Tibial nerve (tissue), 4 donors: ENCODE results near the gene SUPT3H. TPM values are rescaled to one million over a fixed set of nuclear protein-coding genes. Genes with fewer than 3 reads are reported as not detected.
A peak's percentile ranks its signal among the peaks of the same experiment; 100 is the strongest.

Experiments used
- DNase-seq, 2 donors: peaks; one replicate each; pipeline ENCODE4 v3.0.0-alpha.2; 2019; ENCODE audit warnings: low spot score in 2 of 2
- H3K27ac ChIP-seq, 4 donors: fragments of 200-600 bp; sonication (generic) in 3 of 4; one replicate each; pipeline ENCODE4 v1.5.1; 2017 to 2019; ENCODE audit warnings: mild to moderate bottlenecking in 1 of 4
- H3K27me3 ChIP-seq, 2 donors: fragments of 200-600 bp; sonication (generic) in 1 of 2; one replicate each; pipeline versions ENCODE4 v1.5.1 to v1.6.0; 2017 to 2019
- H3K36me3 ChIP-seq, 3 donors: fragments of 200-600 bp; sonication (generic); one replicate each; pipeline ENCODE4 v1.5.1; 2018 to 2019
- H3K4me1 ChIP-seq, 4 donors: fragments of 200-600 bp; sonication (generic) in 3 of 4; one replicate each; pipeline ENCODE4 v1.5.1; 2017 to 2019
- H3K4me3 ChIP-seq, 4 donors: fragments of 200-600 bp; sonication (generic) in 3 of 4; one replicate each; pipeline ENCODE4 v1.5.1; 2017 to 2019; ENCODE audit warnings: mild to moderate bottlenecking in 1 of 4, moderate library complexity in 1 of 4
- H3K9me3 ChIP-seq, 4 donors: fragments of 200-600 bp; sonication (generic) in 3 of 4; one replicate each; pipeline ENCODE4 v1.5.1; 2017 to 2019
- CTCF ChIP-seq, 5 experiments: fragments of 200-600 bp in 3 of 5; fragments of 450-650 bp in 2 of 5; sonication (generic) in 3 of 5; IDR thresholded peaks; one replicate each; pipeline ENCODE4 v1.5.1; 2016 to 2019; ENCODE audit warnings: antibody characterized with exemption in 5 of 5, mild to moderate bottlenecking in 3 of 5, moderate library complexity in 2 of 5
- EP300 ChIP-seq, 2 donors: sonication (generic); formaldehyde crosslinking; IDR thresholded peaks; one replicate each; pipeline ENCODE4 v1.6.1; 2017; ENCODE audit warnings: antibody characterized with exemption in 2 of 2, mild to moderate bottlenecking in 1 of 2
- POLR2A ChIP-seq, 2 donors: fragments of 450-650 bp; IDR thresholded peaks; one replicate each; pipeline ENCODE4 v1.6.1; 2017; ENCODE audit warnings: antibody characterized with exemption in 2 of 2, mild to moderate bottlenecking in 2 of 2, moderate library complexity in 2 of 2
- WGBS, 2 donors: methylation state at CpG; one replicate each; pipeline ENCODE4 v1.1.5; 2018; 5-methylcytosine and 5-hydroxymethylcytosine counted together
- total RNA-seq, 4 donors: library from RNA; depleted of rRNA; stranded (reverse); fragments of >200 nt; gene quantifications; one replicate each; pipeline ENCODE4 v1.1.0, GENCODE V29; 2016

The SUPT3H gene
- total RNA-seq, 4 donors from 2014 or later: 6.6 to 16.5 (median 14.8) TPM

GRCh38 chr6:45423111-45423823 is 45.5 kb upstream of the SUPT3H start:
- Histone ChIP-seq H3K27ac (peak overlapping the region; percentile 69 to 97 (median 94)), H3K27me3 (peaks cover 0 to 13% of the 10 kb centered on the region in 2 donors), H3K4me3 (peak overlapping the region; percentile 60 to 87 (median 72)), H3K36me3 (no peaks in the 10 kb centered on the region), H3K9me3 (no peaks in the 10 kb centered on the region), H3K4me1 (peaks cover 0 to 62% (median 10%) of the 10 kb centered on the region in 4 donors)
- DNase-seq: peak in 1 of 2 donors; percentile 38
- TF ChIP-seq EP300 (IDR thresholded peaks at IDR 0.05) (peak in 1 of 2 donors; percentile 66), CTCF (IDR thresholded peaks at IDR 0.05) (no peak), POLR2A (IDR thresholded peaks at IDR 0.05) (peak in 1 of 2 donors; percentile 51)
- 1 to 2% methylated on average over 44 to 48 of the region's 62 CpGs for WGBS, 2 donors

GRCh38 chr6:45422503-45423110 is 44.9 kb upstream of the SUPT3H start:
- H3K9me3 ChIP-seq: no peaks in the 10 kb centered on the region
- no peaks in the 10 kb centered on the region for H3K36me3 ChIP-seq
- peaks cover 0 to 13% of the 10 kb centered on the region in 2 donors for H3K27me3 ChIP-seq
- DNase-seq: no peak
- H3K27ac ChIP-seq: peak overlapping the region; percentile 69 to 97 (median 94)
- TF ChIP-seq POLR2A (IDR thresholded peaks at IDR 0.05): no peak
- TF ChIP-seq CTCF (IDR thresholded peaks at IDR 0.05): no peak
- TF ChIP-seq EP300 (IDR thresholded peaks at IDR 0.05): peak in 1 of 2 donors; percentile 2
- peak overlapping the region; percentile 60 to 87 (median 72) for H3K4me3 ChIP-seq
- H3K4me1 ChIP-seq: peaks cover 0 to 58% (median 10%) of the 10 kb centered on the region in 4 donors
- 1% methylated on average over 37 to 48 of the region's 55 CpGs for WGBS, 2 donors

GRCh38 chr6:45421709-45422502 is 44.2 kb upstream of the SUPT3H start:
- H3K4me3 ChIP-seq: peak overlapping the region; percentile 60 to 87 (median 72)
- TF ChIP-seq CTCF (IDR thresholded peaks at IDR 0.05) (peak in 4 of 5 experiments; percentile 16 to 54 (median 30)), EP300 (IDR thresholded peaks at IDR 0.05) (peak in 1 of 2 donors; percentile 3), POLR2A (IDR thresholded peaks at IDR 0.05) (no peak)
- peak; percentile 58 to 59 for DNase-seq
- H3K36me3 ChIP-seq: no peaks in the 10 kb centered on the region
- peaks cover 0 to 13% of the 10 kb centered on the region in 2 donors for H3K27me3 ChIP-seq
- peak overlapping the region; percentile 69 to 97 (median 94) for H3K27ac ChIP-seq
- peaks cover 0 to 54% (median 10%) of the 10 kb centered on the region in 4 donors for H3K4me1 ChIP-seq
- H3K9me3 ChIP-seq: no peaks in the 10 kb centered on the region
- WGBS, 2 donors: 0 to 1% methylated on average over 76 to 81 of the region's 83 CpGs

GRCh38 chr6:45420909-45421708 is 43.4 kb upstream of the SUPT3H start:
- DNase-seq: no peak
- Histone ChIP-seq H3K27ac (peak overlapping the region; percentile 39 to 96 (median 73)), H3K9me3 (no peaks in the 10 kb centered on the region), H3K4me1 (peaks cover 0 to 53% (median 10%) of the 10 kb centered on the region in 4 donors), H3K27me3 (peaks cover 0 to 13% of the 10 kb centered on the region in 2 donors), H3K36me3 (no peaks in the 10 kb centered on the region), H3K4me3 (peak overlapping the region; percentile 60 to 87 (median 72))
- 10 to 15% methylated on average over 19 of the region's 19 CpGs for WGBS, 2 donors
- TF ChIP-seq POLR2A (IDR thresholded peaks at IDR 0.05): no peak
